Measurements from ENCODE around the gene SC5D. TPM values are rescaled to one million over a fixed set of nuclear protein-coding genes. Genes with fewer than 3 reads are reported as not detected.

The SC5D gene
- total RNA-seq, 1 experiment from 2014 or later, result 126 TPM

- Histone ChIP-seq H3K4me3 (ENCODE audit: low read depth, low read length) (no peak overlapping the region), H3K27me3 (replicated peaks; ENCODE audit: control insufficient read depth, insufficient read depth, low read length) (no peaks in the 10 kb centered on the region), H3K9me3 (no peaks in the 10 kb centered on the region), H3K36me3 (ENCODE audit: control insufficient read depth, insufficient read depth, low read length) (no peaks in the 10 kb centered on the region), H3K4me1 (peaks cover 8% of the 10 kb centered on the region; the same call in 1 of the 2 replicates)
- Mint-ChIP-seq H3K27me3 (ENCODE audit: insufficient read depth, unreplicated experiment) (peaks cover 7% of the 10 kb centered on the region), H3K36me3 (ENCODE audit: insufficient read depth, unreplicated experiment) (no peaks in the 10 kb centered on the region), H3K9me3 (ENCODE audit: unreplicated experiment) (no peaks in the 10 kb centered on the region), H3K27ac (ENCODE audit: unreplicated experiment) (no peak overlapping the region), H3K4me3 (ENCODE audit: unreplicated experiment) (no peak overlapping the region), H3K4me1 (ENCODE audit: low read depth, unreplicated experiment) (no peaks in the 10 kb centered on the region)
- intact Hi-C loops (cut with micrococcal nuclease; ENCODE audit: unreplicated experiment), result no loop called here
- DNase-seq, result no peak
- no peak for TF ChIP-seq CTCF (IDR thresholded peaks at IDR 0.05; ENCODE audit: insufficient read depth in 1 of 2, low read depth in 1 of 2, low read length in 1 of 2, severe bottlenecking in 1 of 2, unreplicated experiment in 1 of 2)
- POLR2A ChIA-PET, result no interaction called here
- BruUV-seq (replicated peaks), result no TSS peak
- CTCF ChIA-PET, result interaction anchor here (0.6 kb wide), 1 partner anchor 83 kb away, joined by 3 read pairs; no protein-coding TSS in a partner anchor
Observed at GRCh38 chr11:121344824-121345223, 52.3 kb downstream of the SC5D start.

DNA sequence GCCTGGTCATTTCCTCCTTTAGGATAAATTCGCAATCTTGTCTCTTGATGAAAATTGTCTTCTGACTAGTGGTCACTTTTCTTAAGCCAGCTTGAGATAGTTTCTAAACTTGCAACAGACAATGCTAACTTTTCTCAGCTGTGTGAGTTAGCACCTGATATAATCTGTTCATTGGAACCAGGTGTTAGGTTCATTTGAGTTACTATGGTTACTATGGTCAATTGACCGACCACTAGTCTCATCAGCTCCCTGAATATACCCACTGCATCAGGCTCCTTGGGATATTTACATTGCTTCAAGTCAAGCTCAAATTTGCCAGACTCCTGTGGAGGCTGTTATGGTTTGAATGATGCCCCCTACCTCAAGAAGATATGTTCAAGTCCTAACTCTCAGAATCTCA is 54.5 kb downstream of the SC5D start:
- Mint-ChIP-seq H3K36me3 (ENCODE audit: insufficient read depth, unreplicated experiment) (no peaks in the 10 kb centered on the region), H3K4me1 (ENCODE audit: low read depth, unreplicated experiment) (no peaks in the 10 kb centered on the region), H3K27ac (ENCODE audit: unreplicated experiment) (no peak overlapping the region), H3K9me3 (ENCODE audit: unreplicated experiment) (no peaks in the 10 kb centered on the region), H3K27me3 (ENCODE audit: insufficient read depth, unreplicated experiment) (peaks cover 7% of the 10 kb centered on the region), H3K4me3 (ENCODE audit: unreplicated experiment) (no peak overlapping the region)
- intact Hi-C loops (cut with micrococcal nuclease; ENCODE audit: unreplicated experiment), result no loop called here
- no peaks in the 10 kb centered on the region for H3K36me3 ChIP-seq (ENCODE audit: control insufficient read depth, insufficient read depth, low read length)
- H3K4me3 ChIP-seq (ENCODE audit: low read depth, low read length), result no peak overlapping the region
- POLR2A ChIA-PET, result no interaction called here
- no peak for DNase-seq
- no peaks in the 10 kb centered on the region for H3K9me3 ChIP-seq
- peaks cover 8% of the 10 kb centered on the region; the same call in 1 of the 2 replicates for H3K4me1 ChIP-seq
- CTCF ChIA-PET, result no interaction called here
- BruUV-seq (replicated peaks), result no TSS peak
- no peak for TF ChIP-seq CTCF (IDR thresholded peaks at IDR 0.05; ENCODE audit: insufficient read depth in 1 of 2, low read depth in 1 of 2, low read length in 1 of 2, severe bottlenecking in 1 of 2, unreplicated experiment in 1 of 2)
- H3K27me3 ChIP-seq (replicated peaks; ENCODE audit: control insufficient read depth, insufficient read depth, low read length), result no peaks in the 10 kb centered on the region

DNA sequence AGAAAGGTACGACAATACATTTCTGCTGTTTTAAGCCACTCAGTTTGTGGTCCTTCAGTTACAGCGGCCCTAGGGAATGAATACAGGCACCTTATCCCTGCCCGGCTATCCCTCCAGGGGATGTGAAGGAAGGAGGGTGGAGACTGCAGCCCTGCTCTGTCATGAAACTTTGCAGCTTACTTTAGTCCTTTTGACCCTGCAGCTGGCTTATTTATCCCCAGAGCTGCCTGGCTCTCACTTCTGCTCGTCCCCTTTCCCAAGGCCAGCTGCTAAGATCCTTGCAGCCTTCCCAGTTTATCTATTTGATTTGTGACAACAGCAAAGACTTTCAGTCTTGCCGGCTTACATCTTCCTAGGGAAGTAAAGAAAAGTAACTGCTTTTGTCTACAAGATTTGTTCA is 55.2 kb downstream of the SC5D start:
- Histone ChIP-seq H3K9me3 (no peaks in the 10 kb centered on the region), H3K27me3 (replicated peaks; ENCODE audit: control insufficient read depth, insufficient read depth, low read length) (no peaks in the 10 kb centered on the region), H3K4me1 (peaks cover 8% of the 10 kb centered on the region; the same call in 1 of the 2 replicates), H3K4me3 (ENCODE audit: low read depth, low read length) (no peak overlapping the region), H3K36me3 (ENCODE audit: control insufficient read depth, insufficient read depth, low read length) (no peaks in the 10 kb centered on the region)
- Mint-ChIP-seq H3K27ac (ENCODE audit: unreplicated experiment) (no peak overlapping the region), H3K4me1 (ENCODE audit: low read depth, unreplicated experiment) (no peaks in the 10 kb centered on the region), H3K27me3 (ENCODE audit: insufficient read depth, unreplicated experiment) (peaks cover 7% of the 10 kb centered on the region), H3K9me3 (ENCODE audit: unreplicated experiment) (no peaks in the 10 kb centered on the region), H3K4me3 (ENCODE audit: unreplicated experiment) (no peak overlapping the region), H3K36me3 (ENCODE audit: insufficient read depth, unreplicated experiment) (no peaks in the 10 kb centered on the region)
- no peak for TF ChIP-seq CTCF (IDR thresholded peaks at IDR 0.05; ENCODE audit: insufficient read depth in 1 of 2, low read depth in 1 of 2, low read length in 1 of 2, severe bottlenecking in 1 of 2, unreplicated experiment in 1 of 2)
- CTCF ChIA-PET, result no interaction called here
- no TSS peak for BruUV-seq (replicated peaks)
- POLR2A ChIA-PET, result no interaction called here
- no peak for DNase-seq
- intact Hi-C loops (cut with micrococcal nuclease; ENCODE audit: unreplicated experiment), result no loop called here
